Stimulated activated CD4-positive, alpha-beta T cell treated with anti-CD3 and anti-CD28 coated beads, Interleukin-4, amount 100 ng/mL, for 48 hours (primary cell): Measurements from ENCODE around the gene NFIX.
A peak's percentile ranks its signal among the peaks of the same experiment; 100 is the strongest.
"Not testable (repeated sequence)": the region's sequence is repeated elsewhere in the genome, so short reads cannot be mapped to it uniquely, and the experiment has no call there.

Source experiments
- DNase-seq, 2 donors: peaks; one replicate each; pipeline ENCODE4 v3.0.0-alpha.2; 2020; ENCODE audit warnings: low read depth in 2 of 2

The NFIX gene

DNA sequence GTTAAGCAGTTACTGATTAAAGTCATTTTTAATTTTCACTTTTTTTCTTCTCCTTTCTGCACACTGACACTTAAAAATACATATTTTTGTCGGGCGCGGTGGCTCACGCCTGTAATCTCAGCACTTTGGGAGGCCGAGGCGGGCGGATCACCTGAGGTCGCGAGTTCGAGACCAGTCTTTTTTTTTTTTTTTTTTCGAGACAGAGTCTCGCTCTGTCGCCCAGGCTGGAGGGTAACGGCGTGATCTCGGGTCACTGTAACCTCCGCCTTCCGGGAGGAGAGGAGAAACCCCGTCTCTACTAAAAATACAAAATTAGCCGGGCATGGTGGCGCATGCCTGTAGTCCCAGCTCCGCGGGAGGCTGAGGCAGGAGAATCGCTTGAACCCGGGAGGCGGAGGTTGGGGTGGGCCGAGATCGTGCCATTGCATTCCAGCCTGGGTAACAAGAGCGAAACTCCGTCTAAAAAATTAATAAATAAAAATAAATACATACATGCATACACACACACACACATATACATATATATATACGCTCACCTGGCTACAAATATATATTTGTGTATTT is 37.8 kb upstream of the NFIX start:
- not testable (repeated sequence) for DNase-seq

- no peak for DNase-seq
These were observed 35.8 kb upstream of the NFIX start for GRCh38 chr19:12959481-12959880.

- peak; percentile 78 to 82 for DNase-seq
These were observed 30.1 kb upstream of the NFIX start for GRCh38 chr19:12965017-12965811.

GRCh38 chr19:12965812-12966135 is 29.5 kb upstream of the NFIX start:
- DNase-seq: no peak

- DNase-seq: no peak
These were observed 27.4 kb upstream of the NFIX start for GRCh38 chr19:12967907-12968306.

GRCh38 chr19:12969292-12969988 is 25.8 kb upstream of the NFIX start, which contains the start of gene DAND5:
DAND5 (plus strand) TSS chr19:12969576; CDS start chr19:12969661, 85 bp downstream.
- DNase-seq: no peak

DNA sequence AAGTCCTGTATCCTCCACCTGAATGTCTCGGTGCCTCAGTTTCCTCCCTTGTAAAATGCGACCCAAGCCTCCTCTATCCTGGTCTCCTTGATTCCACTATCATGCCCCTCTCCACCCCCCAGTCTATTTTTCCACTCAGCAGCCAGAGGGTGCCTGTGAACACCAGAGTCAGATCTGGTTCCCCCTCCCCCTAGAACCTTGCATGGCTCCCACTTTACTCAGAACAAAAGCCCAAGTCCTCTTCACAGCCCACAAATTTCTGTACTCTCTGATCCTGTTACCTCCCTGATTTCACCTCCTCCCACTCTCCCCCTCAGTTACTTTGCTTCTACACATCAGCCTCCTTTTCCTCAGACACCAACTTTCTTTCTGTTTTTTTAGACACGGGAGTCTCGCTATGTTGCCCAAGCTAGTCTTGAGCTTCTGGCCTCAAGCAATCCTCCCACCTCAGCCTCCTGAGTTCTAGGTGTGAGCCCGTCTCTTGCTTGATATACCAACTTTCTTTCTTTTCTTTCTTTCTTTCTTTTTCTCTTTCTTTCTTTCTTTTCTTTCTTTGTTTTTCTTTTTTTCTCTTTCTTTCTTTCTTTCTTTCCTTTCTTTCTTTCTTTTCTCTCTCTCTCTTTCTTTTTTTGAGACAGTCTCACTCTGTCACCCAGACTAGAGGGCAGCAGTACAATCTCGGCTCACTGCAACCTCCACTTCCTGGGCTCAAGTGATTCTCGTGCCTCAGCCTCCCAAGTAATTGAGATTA is 25.0 kb upstream of the NFIX start:
- DNase-seq: no peak

DNA sequence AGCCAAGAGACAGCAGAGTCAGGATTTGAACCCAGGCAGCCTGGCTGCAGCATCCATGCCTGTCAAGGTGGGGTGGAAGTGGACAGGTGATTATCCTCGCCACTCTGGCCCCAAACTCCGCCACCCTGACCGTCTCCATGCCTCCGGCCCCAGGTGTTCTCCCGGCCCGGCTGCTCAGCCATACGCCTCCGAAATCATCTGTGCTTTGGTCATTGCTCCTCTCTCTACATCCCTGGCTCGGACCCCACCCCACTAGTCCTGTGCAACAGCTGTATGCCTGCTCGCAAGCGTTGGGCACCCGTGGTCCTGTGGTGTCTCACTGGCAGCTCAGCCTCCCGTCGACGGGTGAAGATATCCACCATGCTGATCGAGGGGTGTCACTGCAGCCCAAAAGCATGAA is 22.0 kb upstream of the NFIX start:
- DNase-seq: no peak

DNA sequence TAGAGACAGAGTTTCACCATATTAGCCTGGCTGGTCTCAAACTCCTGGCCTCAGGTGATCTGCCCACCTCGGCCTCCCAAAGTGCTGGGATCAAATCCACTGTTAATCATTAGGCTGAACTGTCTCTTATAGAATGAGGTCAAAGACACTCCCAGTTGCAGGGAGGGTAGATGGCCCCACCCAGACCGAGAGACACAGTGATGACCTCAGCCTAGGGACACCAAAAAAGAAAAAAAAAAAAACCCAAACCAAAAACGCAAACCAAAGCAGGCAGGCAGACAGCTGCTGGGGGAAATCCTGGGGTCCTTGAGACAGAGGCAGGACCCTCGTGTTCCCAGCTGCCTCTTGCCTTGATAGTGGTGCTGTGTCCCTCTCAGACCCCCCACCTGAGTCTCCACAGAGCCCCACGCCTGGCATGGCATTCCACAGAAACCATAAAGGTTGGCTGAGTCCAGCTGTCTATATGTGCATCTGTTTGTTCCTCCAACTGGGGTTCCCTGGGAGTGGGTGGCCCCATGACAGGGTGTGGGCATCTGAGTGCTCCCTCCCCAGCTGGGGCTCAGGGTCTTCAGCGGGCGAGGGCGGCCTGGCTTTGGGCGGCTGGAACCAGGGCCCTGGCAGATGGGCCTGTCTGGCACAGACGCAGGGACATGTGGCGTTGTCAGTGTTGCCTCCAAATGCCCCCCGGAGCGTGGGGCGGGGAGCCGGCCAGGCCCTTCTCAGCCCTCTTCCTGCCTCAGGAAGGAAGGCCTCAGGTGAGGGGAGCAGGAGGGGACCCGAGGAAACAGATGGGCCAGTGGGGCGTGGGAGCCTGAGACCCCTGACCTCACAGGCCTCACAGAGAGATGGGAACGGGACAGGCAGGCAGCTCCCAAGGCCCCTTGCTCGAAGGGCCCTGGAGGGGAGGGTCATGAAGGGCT is 20.7 kb upstream of the NFIX start:
- no peak for DNase-seq

DNA sequence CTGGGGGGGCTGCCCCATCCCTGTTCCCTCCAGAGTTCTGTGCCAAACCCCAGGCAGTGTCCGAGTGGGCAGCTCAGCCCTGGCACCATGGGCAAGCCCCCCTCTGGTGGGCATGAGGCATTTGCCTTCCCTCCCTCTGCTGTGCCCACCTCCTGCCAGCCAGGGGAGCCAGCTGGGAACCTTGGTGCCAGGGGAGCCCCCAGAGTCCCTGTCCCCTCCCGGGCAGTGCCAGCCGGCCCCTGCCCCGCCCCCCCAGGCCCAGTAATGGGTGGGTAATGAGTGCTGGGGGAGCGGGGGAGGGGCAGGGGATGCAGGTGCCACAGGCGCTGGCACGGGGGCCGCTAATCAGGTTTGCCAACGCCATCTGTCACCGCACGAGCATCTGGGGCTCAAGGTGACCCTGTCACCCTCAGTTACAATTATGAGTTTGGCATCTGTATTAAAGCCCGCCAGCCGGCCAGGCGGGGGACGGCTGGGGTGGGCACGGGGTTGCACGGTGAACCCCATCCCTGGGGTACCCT is 20.0 kb upstream of the NFIX start:
- DNase-seq: no peak

GRCh38 chr19:12976109-12976508 is 19.2 kb upstream of the NFIX start:
- not testable (repeated sequence) for DNase-seq

- no peak for DNase-seq
These were observed 15.3 kb upstream of the NFIX start for GRCh38 chr19:12979974-12980373.

GRCh38 chr19:12982648-12983047 is 12.6 kb upstream of the NFIX start:
- DNase-seq: no peak

GRCh38 chr19:12983091-12983490 is 12.2 kb upstream of the NFIX start:
- DNase-seq: no peak

GRCh38 chr19:12983542-12984142 is 11.6 kb upstream of the NFIX start:
- DNase-seq: peak; percentile 71 to 79

GRCh38 chr19:12984143-12984627 is 11.1 kb upstream of the NFIX start:
- DNase-seq: no peak

- DNase-seq: no peak
These were observed 10.6 kb upstream of the NFIX start for GRCh38 chr19:12984683-12985048.

DNA sequence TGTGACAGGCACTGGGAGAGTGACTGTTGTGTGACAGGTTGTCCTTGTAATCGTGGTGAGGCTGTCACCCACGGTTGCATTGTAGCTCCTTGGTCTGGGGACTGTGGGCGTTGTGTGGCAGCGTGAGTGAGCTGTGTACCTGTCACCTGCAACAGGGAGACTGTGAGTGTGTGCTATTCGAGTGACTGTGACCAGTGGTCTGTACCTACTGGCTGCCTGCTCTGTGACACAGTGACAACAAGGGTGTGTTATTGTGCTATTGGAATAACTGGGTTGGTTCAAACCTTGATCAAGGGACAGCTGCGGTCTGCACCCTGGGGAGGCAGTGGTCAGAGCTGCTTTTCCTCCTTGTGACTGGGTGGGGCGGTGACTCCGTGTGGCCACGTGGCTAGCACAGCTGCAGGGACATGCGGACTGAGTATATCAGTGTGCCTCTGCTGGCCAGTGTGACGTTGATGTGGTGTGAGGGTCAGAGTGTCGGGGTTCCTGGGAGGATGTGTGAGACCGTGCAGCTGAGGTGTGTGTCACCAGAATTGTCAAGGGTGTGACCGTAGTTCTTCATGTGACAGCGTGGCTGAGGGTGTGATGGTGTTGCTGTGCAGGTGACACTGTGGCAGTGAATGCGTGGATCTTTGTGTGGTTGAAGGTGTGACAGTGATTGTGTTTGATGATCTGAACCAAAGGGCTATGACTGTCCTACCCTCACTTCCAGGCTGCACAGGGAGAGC is 10.1 kb upstream of the NFIX start:
- DNase-seq: no peak

DNA sequence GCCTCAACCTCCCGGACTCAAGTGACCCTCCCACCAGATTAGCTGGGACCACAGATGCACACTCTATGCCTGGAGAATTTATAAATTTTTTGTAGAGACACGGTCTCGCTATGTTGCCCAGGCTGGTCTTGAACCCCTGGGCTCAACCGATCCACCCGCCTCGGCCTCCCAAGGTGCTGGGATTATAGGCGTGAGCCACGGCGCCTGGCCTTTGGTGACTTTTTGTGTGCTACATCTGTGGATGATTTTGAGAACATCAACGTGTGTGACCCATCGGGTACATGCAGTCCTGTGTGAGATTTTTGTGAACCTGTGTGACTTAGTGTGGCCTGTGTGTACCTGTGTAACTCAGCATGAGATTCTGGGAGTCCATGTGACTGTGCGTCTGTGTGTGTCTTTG is 8.5 kb upstream of the NFIX start:
- no peak for DNase-seq

GRCh38 chr19:12987190-12987589 is 8.1 kb upstream of the NFIX start:
- DNase-seq: no peak
